ENCODE results near the gene MAP4K4.

MAP4K4 gene

GRCh38 chr2:101790857-101791256, 93.3 kb downstream of the MAP4K4 start:
- no peak for DNase-seq (ENCODE audit: low spot score)

- no peak for DNase-seq (ENCODE audit: low spot score)
Measured at GRCh38 chr2:101792208-101792607, 94.7 kb downstream of the MAP4K4 start.

GRCh38 chr2:101793277-101793969, 95.9 kb downstream of the MAP4K4 start:
- DNase-seq (ENCODE audit: low spot score) = no peak

- DNase-seq (ENCODE audit: low spot score) = no peak
Measured at GRCh38 chr2:101794141-101794540, 96.6 kb downstream of the MAP4K4 start.

- no peak for DNase-seq (ENCODE audit: low spot score)
Measured at GRCh38 chr2:101795033-101795432, 97.5 kb downstream of the MAP4K4 start.

GRCh38 chr2:101796825-101797600, 99.5 kb downstream of the MAP4K4 start:
- DNase-seq (ENCODE audit: low spot score) = no peak

GRCh38 chr2:101801496-101801895, 104.0 kb downstream of the MAP4K4 start:
- no peak for DNase-seq (ENCODE audit: low spot score)

- no peak for DNase-seq (ENCODE audit: low spot score)
Measured at GRCh38 chr2:101802329-101802728, 104.8 kb downstream of the MAP4K4 start.

GRCh38 chr2:101803128-101803527, 105.6 kb downstream of the MAP4K4 start:
- no peak for DNase-seq (ENCODE audit: low spot score)

- no peak for DNase-seq (ENCODE audit: low spot score)
Measured at GRCh38 chr2:101803945-101804696, 106.6 kb downstream of the MAP4K4 start.

- no peak for DNase-seq (ENCODE audit: low spot score)
Measured at GRCh38 chr2:101805152-101806088, 107.9 kb downstream of the MAP4K4 start.

- peak; percentile 34 for DNase-seq (ENCODE audit: low spot score)
Measured at GRCh38 chr2:101806123-101806522, 108.6 kb downstream of the MAP4K4 start.

- no peak for DNase-seq (ENCODE audit: low spot score)
Measured at GRCh38 chr2:101806701-101807100, 109.2 kb downstream of the MAP4K4 start.

GRCh38 chr2:101807242-101807641, 109.7 kb downstream of the MAP4K4 start:
- no peak for DNase-seq (ENCODE audit: low spot score)

GRCh38 chr2:101808006-101808562, 110.6 kb downstream of the MAP4K4 start:
- no peak for DNase-seq (ENCODE audit: low spot score)

- DNase-seq (ENCODE audit: low spot score) = no peak
Measured at GRCh38 chr2:101809698-101810097, 112.2 kb downstream of the MAP4K4 start.

GRCh38 chr2:101811226-101812015, 113.9 kb downstream of the MAP4K4 start:
- DNase-seq (ENCODE audit: low spot score) = no peak

GRCh38 chr2:101812226-101812625, 114.7 kb downstream of the MAP4K4 start:
- no peak for DNase-seq (ENCODE audit: low spot score)

GRCh38 chr2:101814752-101815151, 117.2 kb downstream of the MAP4K4 start:
- no peak for DNase-seq (ENCODE audit: low spot score)

GRCh38 chr2:101815154-101815553, 117.6 kb downstream of the MAP4K4 start:
- no peak for DNase-seq (ENCODE audit: low spot score)

All from CD4-positive, alpha-beta T cell treated with Interleukin-15 for 4 hours (primary cell).